Ureter (tissue), 1 donor: ENCODE results near the gene CCDC27. TPM values are rescaled to one million over a fixed set of nuclear protein-coding genes. Genes with fewer than 3 reads are reported as not detected.
"Not testable (repeated sequence)": the region's sequence is repeated elsewhere in the genome, so short reads cannot be mapped to it uniquely, and the experiment has no call there.

Experiments
- DNase-seq: peaks from one replicate; pipeline ENCODE4 v3.0.0-alpha.2; 2020; ENCODE audit warnings: low spot score
- total RNA-seq: library from RNA; stranded (reverse); gene quantifications from one replicate; pipeline ENCODE4 v1.2.4, GENCODE V29; 2023
- donor health status: DM: yes; HTN: yes; CAD: no.

Gene CCDC27
- total RNA-seq, 1 donor from 2014 or later: not detected

DNA sequence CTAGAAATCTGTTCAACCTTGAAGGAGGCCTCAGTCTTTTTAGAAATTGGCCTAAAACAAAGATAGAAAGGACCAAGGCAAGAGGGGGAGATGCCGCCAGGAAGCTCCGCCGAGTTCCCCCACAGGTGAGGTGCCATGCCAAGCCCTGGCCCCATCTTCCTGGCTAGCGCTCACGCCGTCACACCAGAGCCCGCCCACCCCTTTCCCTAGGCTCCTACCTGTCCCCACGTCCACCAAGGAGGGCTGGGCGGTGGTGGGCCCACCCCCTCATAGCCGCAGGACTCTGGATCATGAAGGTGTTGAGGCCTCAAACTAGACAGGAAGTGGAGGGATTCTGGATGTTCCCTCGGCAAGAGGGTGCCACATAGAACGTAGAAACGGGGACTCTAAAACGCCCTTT lies 15.5 kb upstream of the CCDC27 start:
- no peak for DNase-seq

DNA sequence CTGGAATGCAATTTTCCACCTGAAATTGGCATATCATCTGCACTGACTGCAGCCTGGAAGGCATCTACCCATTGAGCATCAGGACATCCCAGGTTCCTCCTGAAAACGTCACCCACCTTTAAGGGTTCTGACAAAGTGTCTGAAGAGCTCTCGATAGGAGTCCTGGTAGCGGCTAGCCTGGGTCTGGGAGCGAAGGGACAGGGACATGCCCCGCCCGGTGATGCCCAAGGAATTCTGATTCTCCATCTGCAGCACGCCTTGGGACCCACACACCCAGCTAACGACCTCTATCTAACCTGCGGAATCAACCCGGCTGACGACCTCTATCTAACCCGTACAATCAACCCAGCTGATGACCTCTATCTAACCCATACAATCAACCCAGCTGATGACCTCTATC lies 13.3 kb upstream of the CCDC27 start:
- DNase-seq: no peak

- no peak for DNase-seq
Observed at GRCh38 chr1:3740042-3740441, 12.2 kb upstream of the CCDC27 start.

DNA sequence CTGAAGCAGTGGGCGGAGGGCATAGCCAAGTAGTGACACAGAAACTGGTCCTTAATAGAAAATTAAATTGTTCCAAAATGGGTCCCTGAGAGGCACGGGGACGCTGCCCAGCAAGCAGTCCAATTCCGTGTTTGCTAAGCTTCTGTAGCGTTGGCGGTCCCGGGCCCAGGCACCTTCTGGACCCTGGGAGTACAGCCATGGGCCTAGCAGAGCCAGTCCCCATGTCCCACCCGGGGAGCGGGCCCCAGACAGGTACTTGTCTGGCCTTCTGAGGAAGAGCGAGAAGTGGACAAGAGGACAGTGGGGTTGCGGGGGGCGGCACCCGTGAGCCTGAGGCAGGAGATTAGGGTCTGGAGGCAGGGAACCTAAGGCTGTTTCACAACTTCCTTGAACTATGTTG lies 11.5 kb upstream of the CCDC27 start:
- no peak for DNase-seq

DNA sequence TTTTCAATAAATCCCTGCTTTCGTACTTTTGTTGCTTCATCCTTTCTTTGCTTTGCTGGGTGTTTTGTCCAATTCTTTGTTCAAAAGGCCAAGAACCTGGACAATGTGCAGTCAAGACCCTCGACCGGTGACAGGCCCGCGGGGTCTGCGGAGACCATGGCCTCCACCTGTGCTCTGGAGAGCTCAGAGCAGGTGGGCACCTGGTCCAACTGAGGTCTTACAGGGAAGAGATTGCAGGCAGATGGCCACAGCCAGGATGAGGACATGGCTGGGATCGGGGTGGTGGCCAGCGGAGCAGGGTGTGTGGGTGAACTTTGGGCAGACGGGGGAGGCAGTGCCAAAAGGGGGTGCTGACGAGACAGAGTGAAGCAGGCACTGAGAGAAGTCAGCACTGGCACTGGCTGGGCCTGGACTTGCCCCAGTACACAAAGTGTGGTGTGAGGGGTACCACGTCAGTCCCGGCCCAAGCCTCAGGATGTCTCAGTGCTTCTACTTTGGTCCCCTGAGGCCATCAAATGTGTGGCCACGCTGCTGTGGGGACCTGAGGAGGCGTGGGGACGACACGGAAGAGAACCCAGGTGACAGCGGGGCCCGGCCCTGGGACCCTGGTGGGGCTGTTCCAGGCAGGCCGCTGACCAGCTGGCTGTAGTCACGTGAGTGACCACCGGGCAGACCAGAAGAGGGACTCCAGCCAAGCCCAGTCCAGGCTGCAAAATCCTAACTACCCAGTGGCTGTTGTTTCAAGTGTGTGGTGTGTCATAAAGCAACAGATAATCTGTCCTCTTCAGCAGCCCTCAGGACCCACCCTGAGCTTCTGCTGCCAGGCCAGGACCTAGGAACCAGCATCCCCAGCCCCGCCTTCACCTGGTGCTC lies 10.4 kb upstream of the CCDC27 start:
- DNase-seq: no peak

DNA sequence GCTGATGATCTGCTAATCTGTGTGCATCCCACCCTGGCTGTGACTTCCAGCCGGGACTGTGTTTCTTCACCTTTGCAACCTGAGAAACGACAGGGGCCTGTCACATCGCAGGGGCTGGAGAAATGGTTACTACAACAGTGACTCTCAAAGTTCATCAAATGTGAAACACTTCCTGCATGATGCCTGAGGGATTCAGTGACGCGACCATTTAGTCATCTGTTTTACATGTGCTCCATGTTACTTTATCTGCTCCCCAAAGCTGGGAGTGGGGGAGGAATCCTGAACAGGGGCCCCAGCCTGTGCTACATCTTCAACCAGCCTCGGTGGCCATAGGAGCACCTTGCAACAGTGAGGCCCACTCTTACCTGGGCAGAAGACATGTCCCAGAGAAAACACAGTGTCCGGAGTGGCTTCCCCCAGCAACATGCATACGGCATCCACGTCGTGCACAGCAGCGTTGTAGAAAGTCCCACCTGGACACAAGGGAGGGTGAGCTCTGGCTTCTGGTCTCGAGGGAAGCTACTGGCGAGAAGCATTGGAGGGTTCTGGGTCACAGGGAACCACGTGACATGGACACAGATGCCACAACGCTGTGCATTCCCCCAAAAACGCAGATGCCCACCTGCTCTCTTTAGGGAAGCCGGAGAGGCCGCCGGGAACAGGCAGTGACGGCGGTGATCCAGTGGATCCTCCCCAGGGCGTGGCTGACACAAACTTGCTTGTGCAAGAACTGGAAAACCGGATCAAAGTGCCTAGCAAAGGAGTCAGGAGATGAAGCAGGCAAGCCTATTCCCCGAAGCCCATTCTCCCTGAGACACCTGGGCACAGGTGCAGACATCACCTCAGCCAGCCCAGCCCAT lies 9.6 kb upstream of the CCDC27 start:
- no peak for DNase-seq

DNA sequence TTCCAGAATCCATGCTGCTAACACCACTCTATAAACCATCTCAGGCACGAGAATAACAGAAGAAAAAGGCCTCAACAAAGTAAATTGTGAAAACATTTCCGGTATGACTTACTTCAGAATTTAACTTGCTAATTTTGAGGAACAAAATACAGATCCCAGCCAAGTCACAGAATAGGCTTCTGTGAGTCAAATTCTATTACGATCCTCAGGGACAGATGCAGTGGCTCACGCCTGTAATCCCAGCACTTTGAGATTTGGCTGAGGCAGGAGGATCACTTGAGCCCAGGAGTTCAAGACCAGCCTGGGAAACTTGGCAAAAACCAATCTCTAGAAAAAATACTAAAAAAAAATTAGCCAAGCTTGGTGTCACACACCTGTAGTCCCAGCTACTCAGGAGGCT lies 8.8 kb upstream of the CCDC27 start:
- DNase-seq: no peak

- no peak for DNase-seq
Observed at GRCh38 chr1:3743826-3744225, 8.4 kb upstream of the CCDC27 start.

GRCh38 chr1:3744646-3745045 lies 7.6 kb upstream of the CCDC27 start:
- no peak for DNase-seq

GRCh38 chr1:3745071-3745470 lies 7.2 kb upstream of the CCDC27 start:
- DNase-seq: no peak

- DNase-seq: no peak
Observed at GRCh38 chr1:3745590-3746381, 6.5 kb upstream of the CCDC27 start.

DNA sequence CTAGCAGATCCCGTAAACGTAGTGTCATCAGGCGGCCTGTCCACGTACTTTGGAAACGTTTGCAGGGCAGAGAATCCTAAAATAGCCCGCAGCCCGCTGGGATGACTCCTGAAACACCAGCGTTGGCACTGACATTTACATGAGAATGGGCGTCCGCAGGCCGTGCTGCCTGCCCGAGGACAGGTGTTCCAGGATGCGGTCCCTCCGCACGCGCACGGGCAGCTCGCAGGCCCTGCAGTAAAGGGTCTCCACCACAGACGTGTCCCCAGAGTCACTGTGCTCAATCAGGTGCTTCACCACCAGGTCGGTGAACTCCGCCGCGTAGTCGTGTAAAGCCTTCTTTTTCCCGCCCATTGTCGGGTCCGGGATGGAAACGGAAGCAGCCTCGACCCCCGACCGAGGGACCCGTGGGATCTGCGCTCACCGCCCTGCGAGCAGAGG lies 5.8 kb upstream of the CCDC27 start:
- DNase-seq: no peak

DNA sequence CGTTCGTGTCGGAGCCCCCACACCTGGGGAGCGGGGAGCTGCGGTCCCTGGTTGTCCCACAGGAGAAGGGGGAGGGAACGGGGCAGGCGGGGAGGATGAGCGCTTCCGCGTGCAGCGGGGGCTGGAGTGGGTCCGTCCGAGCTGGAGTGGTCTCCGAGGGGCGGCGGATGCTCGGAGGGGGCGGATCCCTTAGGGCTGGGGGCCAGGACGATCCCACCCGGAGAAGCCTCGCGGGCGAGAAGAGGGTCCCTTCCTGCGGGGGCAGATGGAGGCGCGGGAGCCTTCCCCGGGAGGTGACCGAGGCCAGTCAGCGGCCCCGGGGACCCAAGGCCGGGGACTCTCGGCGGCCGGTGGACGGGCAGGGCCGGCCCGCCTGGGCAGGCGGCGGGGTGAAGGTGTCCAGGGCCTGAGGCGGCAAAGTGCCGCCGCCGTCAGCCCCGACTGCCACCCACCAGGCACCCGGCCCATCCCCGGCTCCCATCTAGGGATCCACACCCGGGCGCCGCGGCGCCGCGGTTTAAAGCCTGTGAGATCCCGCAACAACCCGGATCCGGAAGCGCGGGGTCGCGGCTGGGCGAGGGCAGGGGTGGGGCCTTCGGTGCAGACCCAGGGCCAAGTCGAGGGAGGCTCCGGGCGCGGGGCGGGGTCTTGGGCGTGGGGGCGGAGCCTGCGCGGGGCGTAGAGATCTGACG lies 5.3 kb upstream of the CCDC27 start:
- DNase-seq: peak; percentile 86

DNA sequence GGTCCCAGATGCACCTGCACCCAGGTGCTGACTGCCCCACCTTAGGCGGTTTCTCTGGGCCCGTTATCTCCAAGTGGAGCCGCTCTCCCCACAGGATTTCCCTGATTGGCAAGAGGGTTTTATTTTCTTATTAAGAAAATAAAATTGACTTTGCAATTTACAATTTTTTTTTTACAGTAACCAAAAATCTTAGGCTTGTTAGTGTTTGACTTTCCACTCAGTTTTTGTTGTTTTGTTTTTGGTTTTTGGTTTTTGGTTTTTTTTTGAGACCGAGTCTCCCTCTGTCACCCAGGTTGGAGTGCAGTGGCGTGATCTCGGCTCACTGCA lies 4.8 kb upstream of the CCDC27 start:
- DNase-seq: no peak

DNA sequence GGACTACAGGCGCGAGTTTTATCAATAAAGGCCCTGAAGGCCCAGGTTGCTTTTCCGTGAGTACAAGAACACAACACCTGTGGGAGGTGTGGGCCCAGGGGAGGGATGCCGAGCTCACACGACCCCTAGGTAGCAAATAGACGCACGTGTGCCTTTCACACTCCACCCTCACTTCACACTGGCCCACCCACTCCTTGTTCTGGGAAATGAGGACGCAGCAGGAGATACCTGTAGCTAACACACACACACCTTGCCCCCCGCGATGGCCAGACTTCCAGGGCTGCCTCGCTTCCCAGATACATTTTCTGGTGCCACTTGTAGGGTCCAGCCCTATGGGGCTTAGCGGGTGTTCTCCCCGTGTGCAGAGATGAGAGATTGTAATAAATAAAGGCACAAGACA lies 4.3 kb upstream of the CCDC27 start:
- DNase-seq: no peak

DNA sequence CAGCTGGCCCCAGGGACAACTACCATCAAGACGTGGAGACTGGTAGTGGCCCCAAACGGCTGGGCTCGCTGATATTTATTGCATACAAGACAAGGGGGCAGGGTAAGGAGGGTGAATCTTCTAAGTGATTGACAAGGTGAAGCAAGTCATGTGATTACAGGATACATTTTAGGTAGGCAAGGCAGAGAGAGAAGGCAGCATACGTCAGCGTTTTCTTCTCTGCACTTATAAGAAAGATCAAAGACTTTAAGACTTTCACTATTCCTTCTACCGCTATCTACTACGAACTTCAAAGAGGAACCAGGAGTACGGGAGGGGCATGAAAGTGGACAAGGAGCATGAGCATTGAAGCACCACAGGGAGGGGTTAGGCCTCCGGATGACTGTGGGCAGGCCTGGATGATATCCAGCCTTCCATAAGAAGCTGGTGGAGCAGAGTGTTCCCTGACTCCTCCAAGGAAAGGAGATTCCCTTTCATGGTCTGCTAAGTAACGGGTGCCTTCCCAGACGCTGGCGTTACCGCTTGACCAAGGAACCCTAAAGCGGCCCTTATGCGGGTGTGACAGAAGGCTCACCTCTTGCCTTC lies 3.8 kb upstream of the CCDC27 start:
- not testable (repeated sequence) for DNase-seq

GRCh38 chr1:3749512-3749911 lies 2.7 kb upstream of the CCDC27 start:
- no peak for DNase-seq

DNA sequence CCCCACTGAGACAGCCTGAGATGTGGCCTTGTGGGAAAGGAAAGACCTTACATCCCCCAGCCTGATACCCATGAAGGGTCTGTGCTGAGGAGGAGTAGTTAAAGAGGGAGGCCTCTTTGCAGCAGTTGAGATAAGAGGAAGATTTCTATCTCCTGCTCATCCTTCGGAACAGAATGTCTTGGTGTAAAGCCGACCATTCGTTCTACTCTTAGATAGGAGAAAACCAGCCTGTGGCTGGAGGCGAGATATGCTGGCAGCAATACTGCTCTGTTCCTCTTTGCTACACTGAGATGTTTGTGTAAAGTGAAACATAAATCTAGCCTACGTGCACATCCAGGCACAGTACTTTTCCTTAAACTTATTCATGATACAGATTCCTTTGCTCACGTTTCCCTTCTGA lies 1.5 kb upstream of the CCDC27 start:
- DNase-seq: no peak

DNA sequence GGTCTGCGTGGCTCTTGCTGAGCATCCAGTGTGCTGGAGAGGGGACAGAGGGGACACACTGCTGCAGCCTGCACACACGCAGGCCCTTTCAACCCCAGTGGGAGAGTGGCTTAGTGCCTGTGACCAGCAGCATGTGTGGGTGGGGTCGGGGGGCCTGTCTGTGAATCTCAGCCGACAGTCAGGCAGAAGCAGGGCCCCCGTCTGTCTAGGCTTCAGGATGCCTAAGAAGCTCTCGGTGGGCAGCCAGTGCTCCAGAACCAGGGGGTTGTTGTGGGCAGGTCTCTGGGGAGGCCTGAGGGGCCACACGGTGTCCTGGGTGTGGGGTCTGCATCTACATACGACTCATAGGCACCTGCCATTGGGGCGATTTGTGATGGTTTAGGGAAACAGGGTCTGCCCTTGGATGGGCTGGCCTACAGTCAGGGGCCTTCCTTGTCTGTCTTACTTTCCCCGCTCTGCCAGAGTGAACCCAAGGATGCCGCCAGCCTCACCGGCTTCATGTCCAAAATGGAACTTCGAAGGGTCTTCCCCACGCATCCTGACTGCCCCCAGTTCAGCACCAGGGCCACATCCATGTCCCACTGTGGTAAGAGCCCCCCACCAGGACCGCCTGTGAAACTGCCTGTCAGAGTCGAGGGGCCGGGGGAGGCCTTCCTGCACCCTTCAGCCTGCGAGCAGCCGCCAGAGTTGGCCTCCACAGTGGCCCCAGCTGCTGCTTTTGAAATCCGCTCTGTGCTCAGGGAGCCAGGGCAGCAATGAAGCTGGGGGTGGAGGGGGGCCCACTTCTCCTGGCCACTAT lies 1.6 kb downstream of the CCDC27 start:
- DNase-seq: no peak

DNA sequence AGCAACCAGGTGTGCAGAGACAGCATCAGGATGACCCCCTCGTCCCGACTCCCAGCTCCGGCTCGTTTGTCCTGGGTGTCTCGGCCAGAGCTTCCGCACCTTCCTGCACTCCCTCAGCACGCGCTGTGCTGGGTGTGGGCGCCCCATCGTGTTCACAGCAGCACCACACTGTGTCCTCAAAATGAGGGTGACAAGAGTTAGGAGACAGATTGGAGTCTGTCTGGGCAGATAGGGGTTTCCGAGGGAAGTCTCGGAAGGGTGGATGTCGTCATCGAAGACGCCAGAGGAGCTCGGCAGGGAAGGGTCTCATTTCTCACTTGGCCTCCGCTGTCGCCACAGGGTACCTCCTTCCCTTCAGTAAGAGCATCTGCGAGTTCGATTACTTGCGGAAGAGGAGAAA lies 4.1 kb downstream of the CCDC27 start:
- DNase-seq: no peak
